Loucy (cell line): ENCODE data around the gene GOLGA7B.

ENCODE experiments used
- CTCF ChIP-seq: fragments of 200-600 bp; sonication (generic); conservative IDR thresholded peaks from 2 replicates; pipeline ENCODE4 v1.5.1; 2014; ENCODE audit warnings: mild to moderate bottlenecking, antibody characterized with exemption, low read length
- EZH2phosphoT487 ChIP-seq: fragments of 200-600 bp; IDR thresholded peaks from 2 replicates; pipeline ENCODE4 v1.6.1; 2018; ENCODE audit warnings: antibody characterized with exemption, mild to moderate bottlenecking, moderate library complexity, borderline replicate concordance

DNA sequence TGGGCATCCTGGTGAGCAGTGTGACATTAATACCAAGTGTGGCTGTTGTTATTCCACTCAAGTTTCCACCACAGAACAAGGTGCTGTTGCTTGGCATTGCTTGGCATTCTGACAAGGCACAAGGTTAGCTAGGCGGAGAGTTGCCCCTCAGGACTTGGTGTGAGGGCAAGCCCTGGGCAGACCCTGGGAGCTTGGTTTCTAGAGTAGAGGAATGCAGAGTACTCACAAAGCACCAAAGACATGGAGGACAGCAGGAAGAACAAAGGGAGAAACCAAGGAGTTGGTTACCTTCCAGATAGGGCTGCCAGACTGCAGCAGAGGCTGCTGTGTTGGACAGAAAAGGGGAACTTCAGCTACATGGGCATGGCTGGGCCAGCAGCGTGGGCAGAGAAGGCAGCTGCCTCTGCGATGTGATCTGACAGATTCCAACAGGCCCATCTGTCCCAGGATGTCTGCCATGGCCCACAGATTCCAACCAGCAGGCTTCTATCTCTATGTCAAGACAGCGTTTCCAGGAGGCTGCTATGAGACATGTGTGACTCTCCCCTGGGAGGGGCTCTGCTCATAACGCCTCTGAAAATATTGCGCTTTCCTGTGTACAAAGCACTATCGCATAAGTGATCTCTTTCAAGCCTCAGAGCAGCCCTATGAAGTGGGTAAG lies 1.8 kb downstream of the GOLGA7B start:
- TF ChIP-seq CTCF (no peak), EZH2phosphoT487 (no peak)
